ENCODE measurements around the gene MSX1.

Gene MSX1

DNA sequence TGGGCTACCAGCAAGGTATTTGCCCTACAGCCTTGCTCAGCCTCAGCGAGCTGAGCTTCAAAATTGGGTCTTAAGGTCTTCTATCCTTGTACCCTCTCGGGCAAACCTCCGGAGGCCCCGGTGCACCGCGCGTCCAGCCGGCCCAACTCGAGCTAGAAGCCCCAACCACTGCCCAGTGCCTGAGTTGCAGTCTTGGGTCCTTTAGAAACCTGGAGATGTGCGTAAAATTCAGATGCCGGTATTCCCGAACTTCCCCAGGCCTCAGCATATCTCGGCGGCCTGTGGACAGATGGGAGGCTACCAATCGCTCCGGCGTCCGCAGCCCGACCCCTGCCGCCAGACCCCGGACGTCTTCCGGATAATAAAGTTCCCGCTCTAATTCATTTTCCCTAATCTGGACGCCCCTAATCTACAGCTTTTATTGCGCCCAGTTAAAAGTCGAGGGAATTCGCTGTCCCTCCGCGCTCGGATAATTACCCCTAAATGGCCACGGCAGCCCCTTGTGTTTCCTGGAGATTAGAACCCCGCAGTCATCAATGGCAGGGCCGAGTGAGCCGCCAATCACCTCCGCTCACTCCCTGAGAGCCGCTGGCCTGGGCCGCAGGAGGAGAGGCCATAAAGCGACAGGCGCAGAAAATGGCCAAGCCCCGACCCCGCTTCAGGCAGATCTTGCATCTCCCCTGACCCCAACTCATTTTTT, 1.5 kb upstream of the MSX1 start:
- DNase-seq (ENCODE audit: low read depth in 2 of 2): no peak

DNA sequence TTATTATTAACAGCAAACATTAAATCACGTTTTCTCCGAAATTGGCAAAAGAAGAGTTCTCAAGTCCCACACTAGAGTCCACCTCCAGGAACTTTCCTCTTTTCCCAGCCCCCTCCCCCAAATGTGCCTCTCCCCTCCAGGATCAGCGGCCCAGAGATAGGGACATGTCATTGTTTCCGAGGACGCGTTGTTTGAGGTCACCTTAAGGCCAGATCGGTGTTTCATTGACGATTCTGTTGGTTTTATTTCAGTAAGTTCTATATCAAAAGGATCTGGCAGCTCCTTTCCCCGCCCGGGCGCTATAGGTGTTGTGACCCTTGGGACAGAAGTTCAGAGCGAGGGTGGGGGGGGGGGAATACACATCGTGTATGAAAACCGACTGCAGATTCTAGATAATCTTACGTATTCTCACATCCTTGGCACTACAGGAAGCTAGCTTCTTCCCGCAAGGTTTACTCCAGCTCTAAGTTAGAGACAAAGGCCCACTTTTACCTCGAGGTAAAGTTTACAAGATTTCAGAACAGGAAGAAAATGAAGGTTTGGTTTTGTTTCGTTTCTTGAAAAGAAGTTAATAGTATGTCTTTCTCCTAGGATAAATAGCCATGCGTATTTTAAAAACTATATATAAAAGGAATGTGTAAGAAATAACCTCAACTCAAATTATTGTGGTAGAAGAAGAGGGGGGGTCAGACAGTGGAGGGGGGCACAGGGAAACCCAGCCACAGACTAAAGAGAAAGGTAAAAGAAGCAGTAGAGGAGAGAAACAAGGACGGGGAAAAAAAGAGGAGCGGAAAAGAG, 739 bp upstream of the MSX1 start:
- DNase-seq (ENCODE audit: low read depth in 2 of 2): no peak

DNA sequence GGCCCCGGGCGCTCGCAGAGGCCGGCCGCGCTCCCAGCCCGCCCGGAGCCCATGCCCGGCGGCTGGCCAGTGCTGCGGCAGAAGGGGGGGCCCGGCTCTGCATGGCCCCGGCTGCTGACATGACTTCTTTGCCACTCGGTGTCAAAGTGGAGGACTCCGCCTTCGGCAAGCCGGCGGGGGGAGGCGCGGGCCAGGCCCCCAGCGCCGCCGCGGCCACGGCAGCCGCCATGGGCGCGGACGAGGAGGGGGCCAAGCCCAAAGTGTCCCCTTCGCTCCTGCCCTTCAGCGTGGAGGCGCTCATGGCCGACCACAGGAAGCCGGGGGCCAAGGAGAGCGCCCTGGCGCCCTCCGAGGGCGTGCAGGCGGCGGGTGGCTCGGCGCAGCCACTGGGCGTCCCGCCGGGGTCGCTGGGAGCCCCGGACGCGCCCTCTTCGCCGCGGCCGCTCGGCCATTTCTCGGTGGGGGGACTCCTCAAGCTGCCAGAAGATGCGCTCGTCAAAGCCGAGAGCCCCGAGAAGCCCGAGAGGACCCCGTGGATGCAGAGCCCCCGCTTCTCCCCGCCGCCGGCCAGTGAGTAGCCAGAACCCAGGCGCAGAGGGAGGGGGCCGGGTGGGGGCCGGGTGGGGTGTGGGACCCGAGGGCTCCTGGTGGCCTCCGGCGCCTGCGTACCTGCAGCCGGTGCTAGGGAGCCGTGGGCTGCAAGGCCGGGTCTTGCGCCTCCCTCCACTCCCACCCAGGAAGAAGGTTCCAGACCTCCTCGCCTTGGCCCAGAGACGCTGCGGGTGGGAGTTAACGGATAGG, 534 bp downstream of the MSX1 start:
- no peak for DNase-seq (ENCODE audit: low read depth in 2 of 2)

DNA sequence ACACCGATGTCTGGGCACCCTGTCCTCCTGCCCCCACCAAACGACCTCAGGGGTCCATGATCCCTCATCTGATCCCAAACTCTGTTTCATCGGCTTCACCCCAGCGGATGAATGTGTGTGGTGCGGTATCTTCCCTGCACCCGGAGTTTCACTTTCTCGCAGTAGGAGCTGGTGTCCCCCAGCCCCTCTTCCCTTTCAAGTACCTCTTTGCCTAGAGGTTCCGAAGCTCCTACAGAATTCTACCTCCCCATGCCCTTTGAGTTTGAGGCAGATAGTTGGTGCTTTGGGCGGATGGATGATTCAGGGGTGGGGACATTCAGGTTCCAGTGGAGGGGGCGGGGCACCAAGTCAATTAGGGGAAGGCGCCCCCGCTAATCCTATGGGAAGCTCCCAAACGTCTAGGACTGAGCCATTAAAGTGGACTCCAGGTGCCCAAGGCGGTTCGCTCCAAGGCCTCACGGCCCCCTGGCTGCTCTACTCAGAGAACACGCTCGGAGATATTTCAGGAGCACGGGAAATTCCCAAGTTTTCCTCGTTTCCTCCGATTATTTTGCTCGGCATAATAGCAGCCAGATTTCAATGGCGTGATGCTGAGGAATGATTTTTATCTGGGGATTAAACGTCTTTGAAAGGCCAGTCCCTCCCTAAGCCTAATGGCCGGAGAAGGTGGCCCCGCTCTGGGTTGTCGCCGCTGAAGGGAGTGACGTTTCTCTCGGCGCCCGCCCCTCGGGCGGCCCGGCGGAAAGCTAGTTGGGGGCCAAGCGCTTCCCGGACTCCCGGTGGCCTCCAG, 1.3 kb downstream of the MSX1 start:
- no peak for DNase-seq (ENCODE audit: low read depth in 2 of 2)

DNA sequence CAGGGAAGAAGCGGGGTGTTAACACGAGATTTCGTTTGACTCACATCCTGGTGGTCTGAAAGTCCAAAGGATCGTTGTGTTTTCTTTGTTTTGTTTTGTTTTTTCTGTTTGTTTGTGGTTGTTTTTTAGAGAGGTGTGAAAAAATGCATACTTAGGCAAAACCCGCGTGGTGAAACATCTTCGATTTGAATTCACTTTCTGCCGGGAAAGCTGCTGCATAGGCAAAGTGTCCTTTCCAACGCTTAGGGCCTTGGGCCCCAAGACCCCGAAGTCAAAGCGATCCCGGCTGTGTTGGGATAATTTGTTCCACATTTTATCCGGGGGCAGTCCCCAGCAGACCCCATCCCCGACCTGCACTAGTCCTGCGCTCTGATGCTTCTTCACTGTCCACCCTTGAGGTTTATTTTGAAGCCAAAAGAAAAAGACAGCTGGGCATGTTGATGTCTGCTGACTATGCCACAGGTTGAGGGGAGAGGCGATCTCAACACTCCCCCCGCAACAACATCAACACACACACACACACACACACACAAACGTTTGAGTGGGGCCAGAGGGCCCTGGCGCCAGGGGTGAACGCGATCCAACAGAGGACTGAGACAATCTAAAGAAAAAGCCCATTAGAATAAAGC, 2.0 kb downstream of the MSX1 start:
- DNase-seq (ENCODE audit: low read depth in 2 of 2): no peak

DNA sequence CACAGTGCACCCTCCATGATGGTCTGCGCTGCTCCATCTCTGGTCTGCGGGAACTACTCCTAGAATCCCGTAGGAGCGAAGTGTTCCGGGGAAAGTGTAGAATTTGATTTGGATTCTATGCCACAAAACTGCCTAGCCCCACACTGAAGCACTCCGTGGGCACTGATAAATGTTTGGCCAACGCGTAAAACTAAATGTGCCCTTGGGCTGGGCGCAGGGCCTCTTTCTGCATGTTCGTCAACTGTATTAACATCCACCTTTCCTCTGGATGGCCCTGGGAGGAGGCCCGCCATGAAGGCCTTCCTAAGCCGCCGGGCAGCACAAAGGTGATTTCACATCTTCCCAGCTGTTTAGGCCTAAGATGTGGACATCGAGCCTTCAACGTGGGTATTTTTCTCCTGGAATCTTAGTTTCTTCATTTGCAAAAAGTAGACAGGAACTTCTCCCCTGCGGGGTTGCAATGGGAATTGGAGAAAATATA, 2.6 kb downstream of the MSX1 start:
- no peak for DNase-seq (ENCODE audit: low read depth in 2 of 2)

DNA sequence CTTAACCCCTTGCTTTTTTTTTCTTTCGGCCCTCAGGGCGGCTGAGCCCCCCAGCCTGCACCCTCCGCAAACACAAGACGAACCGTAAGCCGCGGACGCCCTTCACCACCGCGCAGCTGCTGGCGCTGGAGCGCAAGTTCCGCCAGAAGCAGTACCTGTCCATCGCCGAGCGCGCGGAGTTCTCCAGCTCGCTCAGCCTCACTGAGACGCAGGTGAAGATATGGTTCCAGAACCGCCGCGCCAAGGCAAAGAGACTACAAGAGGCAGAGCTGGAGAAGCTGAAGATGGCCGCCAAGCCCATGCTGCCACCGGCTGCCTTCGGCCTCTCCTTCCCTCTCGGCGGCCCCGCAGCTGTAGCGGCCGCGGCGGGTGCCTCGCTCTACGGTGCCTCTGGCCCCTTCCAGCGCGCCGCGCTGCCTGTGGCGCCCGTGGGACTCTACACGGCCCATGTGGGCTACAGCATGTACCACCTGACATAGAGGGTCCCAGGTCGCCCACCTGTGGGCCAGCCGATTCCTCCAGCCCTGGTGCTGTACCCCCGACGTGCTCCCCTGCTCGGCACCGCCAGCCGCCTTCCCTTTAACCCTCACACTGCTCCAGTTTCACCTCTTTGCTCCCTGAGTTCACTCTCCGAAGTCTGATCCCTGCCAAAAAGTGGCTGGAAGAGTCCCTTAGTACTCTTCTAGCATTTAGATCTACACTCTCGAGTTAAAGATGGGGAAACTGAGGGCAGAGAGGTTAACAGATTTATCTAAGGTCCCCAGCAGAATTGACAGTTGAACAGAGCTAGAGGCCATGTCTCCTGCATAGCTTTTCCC, 3.4 kb downstream of the MSX1 start:
- DNase-seq (ENCODE audit: low read depth in 2 of 2): no peak

DNA sequence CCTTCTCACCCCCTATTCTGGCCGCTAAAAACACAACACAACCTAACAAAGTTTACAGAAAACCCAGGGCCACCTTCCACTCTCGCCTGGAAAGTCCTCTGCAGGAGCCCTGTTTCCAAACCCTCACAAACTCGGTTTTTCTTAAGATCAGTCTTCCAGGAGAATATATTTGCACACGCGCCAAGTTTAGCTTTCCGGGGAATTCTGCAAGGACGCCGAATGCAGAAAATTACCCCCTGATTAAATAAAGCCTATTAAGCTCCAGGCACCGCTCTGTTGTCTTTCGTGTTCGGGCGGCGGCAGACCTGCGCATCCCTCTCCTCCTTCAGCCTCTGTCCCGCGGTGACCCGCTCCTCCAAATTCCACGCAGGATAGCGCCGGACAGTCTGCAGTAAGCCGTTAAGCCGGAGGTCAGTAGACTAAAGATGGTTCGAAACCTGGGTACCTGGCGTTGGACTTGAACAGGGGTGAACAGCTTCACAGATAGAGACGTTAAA, 5.0 kb downstream of the MSX1 start:
- no peak for DNase-seq (ENCODE audit: low read depth in 2 of 2)

DNA sequence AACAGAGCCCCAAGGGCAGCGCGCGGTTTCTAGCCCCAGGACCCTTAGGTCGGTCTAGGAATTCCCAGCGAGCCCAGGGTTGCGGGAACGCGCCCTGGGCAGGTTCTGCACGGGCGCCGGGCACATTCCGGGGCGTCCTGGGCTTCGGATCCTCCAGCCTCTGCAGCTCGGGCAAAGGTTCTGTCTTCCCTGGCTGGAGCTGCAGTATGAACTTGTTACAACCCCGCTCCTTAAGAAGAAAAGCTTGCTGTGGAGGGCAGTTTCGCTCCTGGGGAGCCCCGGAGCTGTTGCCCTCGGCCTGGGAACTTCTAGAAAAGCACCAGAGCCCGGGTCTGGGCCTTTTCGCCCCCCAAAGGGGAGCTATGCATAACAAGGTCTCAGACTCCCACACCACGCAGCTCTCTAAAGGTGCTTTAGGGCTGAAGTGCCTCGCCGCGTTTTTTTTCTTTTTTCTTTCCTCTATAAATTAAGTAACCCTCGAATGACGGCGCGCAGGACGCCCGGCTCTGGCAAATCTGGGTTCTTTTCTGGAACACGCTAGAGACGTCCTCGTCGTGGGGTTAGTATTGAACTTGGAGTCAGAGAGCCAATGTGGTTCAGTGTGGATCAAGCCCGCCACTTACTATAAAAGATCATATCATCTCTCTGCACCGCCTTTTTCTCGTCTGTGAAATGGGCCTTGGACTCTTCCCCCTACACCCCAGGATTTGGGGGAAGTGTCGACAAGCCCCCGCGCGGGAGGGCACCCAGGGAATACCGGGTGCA, 5.7 kb downstream of the MSX1 start:
- no peak for DNase-seq (ENCODE audit: low read depth in 2 of 2)

DNA sequence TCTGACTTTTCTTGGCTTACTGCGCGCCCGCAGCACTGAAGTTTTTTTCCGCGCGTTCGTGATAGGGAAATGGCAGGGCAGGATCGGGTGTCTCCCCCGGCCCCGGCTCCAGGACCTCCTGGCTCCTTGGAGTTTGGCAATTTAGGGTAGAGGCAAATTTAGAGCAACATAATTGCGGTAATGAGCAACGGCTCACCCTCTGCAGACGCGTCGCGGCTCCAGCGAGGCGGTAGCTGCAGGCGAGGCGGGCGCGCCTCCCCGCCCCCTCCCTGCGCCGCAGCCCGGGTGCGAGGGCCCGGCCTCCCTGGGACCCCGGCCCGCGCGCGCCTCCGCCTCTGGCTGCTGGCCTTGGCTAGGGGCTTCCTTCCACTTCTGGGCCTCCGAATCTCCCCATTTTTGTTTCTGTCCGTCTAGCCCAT, 6.2 kb downstream of the MSX1 start:
- DNase-seq (ENCODE audit: low read depth in 2 of 2): no peak

DNA sequence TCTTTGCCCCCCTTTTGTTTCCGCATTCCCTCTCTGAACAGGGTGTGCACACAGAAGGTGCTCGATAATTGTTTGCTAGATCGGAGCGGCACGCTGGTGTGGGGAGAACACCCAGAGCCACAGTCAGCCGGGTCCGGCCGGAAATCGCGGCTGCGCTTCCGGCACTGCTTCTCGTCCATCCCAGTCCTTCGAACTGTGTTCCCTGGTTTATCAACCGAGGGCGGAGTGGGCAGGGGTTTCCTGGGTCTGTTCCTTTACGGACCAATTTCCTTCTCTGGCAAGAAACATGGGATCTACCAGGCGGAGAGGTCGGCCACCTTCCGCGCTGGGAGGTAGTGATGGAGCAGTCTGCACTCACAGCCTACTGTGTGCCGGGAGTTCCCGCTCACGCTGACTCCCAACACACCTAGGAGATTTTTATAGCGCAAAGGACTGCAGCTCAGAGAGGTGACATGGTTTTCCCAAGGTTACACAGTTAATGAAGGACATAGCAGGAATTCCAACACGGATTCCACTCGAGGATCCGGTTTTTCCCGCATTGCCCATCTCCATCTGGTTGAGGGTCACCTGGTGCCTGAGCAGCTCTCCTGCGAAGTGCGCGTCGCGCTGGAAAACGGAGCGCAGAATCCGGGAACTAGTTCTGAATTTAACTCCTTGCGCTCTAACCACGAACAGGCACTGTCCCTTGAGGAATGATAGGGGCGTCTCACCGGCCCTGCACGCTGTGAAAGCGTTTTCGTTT, 6.8 kb downstream of the MSX1 start:
- DNase-seq (ENCODE audit: low read depth in 2 of 2): no peak

DNA sequence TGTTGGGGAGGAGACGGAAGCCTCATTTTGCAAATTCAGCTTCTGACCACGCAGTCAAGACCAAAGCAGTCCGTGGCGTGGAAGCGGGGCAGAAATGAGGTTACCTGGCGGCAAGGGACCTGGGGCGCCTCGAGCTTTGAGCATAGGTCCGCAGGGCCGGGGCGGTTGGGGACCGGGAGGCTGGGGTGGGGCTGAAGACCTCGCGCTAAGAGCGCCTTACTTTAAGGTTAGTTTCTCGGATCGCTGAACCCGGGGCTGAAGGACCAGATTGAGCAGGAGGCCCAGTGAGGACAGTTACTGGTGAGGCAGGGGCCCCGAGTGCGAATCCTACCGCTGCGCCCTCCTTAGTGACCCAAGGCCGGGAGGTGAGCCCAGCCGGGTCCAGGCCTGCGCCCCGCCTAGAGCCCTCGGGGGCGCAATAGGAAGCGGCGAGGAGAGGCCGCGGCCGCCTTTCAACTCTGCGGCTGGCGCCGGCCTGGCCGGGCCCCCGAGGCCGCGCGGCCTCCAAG, 7.5 kb downstream of the MSX1 start:
- DNase-seq (ENCODE audit: low read depth in 2 of 2): no peak

DNA sequence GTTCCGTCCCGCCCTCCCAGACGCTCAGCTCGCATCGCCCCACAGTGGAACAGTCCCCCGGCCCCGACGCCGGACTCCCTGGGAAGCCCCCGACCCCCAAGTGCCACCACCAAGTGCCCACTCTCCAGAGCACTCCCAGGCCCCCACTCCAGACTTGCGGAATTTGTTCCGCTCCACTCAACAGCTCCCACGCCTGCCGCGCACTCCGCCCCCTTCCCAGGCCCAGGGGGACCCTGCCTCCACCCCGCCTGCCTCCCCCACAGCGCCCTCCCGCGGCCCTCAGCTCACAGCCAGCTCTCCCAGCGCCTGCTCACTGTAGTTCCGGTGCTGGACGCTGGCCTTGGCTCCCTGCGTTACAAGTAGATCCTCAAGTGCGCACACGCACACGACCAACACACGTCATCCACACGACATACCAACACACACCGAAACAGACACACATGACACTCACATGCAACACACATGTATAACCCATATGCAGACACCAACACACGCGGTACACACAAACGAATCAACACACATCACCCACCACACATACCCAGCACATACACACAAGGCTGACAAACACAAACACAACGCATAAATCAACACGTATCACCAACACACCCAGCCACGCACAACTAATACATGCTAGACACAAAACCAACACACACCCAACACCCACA, 8.0 kb downstream of the MSX1 start:
- DNase-seq (ENCODE audit: low read depth in 2 of 2): no peak

DNA sequence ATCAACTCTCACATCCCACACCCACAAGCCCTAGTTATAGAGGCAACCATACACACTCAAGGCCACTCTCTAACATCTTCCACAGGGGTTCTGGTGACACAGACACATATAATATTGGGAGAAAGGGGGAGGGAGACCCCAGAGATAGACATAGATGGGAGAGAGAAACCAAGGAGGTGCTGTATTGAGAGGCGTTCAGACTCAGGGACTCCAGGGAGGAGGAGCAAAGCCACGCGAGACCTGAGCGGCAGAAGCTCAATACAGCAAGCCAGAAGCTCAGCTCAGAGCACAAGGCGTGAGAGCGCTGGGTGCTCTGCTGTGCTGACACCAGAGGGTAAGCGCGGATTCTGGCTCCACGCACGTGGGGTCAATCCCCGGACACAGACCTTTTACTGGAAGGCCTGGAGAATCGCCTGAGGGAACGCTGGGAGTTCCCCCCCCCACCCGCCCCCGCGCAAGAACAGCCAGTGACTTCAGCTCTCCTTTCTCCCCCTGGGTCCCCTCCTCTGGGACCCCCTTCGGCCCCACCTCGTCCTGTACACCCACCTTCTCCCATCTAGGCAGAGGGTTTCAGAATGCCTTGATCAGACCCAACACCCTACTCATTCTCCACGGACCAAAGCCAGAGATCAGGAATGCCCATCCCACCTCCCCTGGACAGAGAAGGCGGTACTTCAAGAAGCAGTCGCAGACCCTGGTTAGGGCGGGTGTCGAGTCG, 8.7 kb downstream of the MSX1 start:
- no peak for DNase-seq (ENCODE audit: low read depth in 2 of 2)

DNA sequence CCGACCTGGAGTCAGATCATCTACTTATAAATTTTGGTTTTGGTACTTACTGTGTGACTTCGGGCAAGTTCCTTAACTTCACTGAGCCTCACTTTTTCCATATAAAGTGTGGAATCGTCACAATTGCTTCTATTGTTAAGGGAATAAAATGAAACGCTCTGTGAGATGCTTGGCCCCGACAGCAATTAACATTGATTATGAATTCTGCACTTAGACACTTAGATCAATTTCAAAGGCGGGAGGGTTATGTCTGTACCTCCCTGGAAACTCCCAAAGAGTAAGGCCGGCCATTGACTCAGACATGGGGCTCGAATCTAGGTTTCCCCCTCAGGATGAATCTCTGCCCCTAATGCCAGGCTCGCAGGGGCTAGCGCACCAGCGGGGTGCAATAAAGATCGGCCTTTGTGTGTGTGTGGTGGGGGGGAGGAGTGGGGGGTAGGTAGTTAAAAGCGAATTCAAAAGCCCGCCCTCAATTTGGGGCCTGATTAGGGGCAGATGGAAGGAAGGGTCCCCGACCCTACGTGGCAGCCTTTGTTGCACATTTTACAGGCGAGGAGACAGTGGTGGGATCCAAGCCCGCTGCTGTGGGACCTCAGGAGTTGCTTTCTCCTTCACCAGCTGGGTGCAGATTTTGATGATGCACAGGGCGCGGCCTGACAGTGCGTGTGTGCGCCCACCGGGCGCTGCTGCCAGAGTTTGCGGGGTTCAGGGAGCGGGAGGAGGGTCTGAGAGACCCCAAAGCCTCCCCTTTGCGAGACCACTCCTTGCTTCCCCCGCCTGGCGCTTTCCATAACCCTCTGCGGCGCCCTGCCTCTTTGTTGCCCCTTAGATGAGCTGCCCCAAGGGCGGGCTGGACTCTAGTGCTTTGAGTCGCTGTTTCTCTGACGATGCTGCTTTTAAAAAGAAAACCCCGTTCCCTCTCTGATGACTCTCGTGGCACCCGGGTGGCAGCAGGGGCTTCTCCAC, 9.6 kb downstream of the MSX1 start:
- DNase-seq (ENCODE audit: low read depth in 2 of 2): no peak

All from activated CD8-positive, alpha-beta memory T cell treated with anti-CD3 and anti-CD28 coated beads for 4 hours (primary cell).